Mucosa of descending colon (tissue), 3 donors: ENCODE data around the gene AANAT. TPM values are rescaled to one million over a fixed set of nuclear protein-coding genes. Genes with fewer than 3 reads are reported as not detected.

Source experiments
- ATAC-seq: fragments of 200-7000 bp; cut with Tn5 transposase; one replicate; pipeline ENCODE4 v1.9.1; 2020; ENCODE audit warnings: mild to moderate bottlenecking, moderate library complexity
- DNase-seq, 3 donors: peaks; one replicate each; pipeline ENCODE4 v3.0.0-alpha.2; 2020
- H3K36me3 ChIP-seq: fragments of 200-600 bp; one replicate; pipeline ENCODE4 v1.8.0; 2021; ENCODE audit warnings: low read depth, mild to moderate bottlenecking
- H3K4me1 ChIP-seq: fragments of 200-600 bp; one replicate; pipeline ENCODE4 v1.8.0; 2021; ENCODE audit warnings: low read depth, mild to moderate bottlenecking
- H3K4me3 ChIP-seq: fragments of 200-600 bp; one replicate; pipeline ENCODE4 v1.8.0; 2021; ENCODE audit warnings: mild to moderate bottlenecking
- H3K9me3 ChIP-seq: fragments of 200-600 bp; one replicate; pipeline ENCODE4 v1.8.0; 2021; ENCODE audit warnings: mild to moderate bottlenecking
- CTCF ChIP-seq: fragments of 200-600 bp; IDR thresholded peaks from one replicate; pipeline ENCODE4 v1.8.0; 2022; ENCODE audit warnings: antibody characterized with exemption, mild to moderate bottlenecking
- intact Hi-C, 2 donors: fragments of 100-400 bp; cut with DNase I in 1 of 2; cut with micrococcal nuclease in 1 of 2; formaldehyde crosslinking; loops; one replicate each; pipeline versions ENCODE4 v1.11.0 to v1.11.1; 2022; cut with DNase I, micrococcal nuclease
- total RNA-seq, 3 donors: library from RNA; stranded (reverse); fragmentation: NEBNext Ultra II Directional in 2 of 3; extraction: Animal tissue kit (Norgen Biotek cat#: 25700) in 2 of 3; gene quantifications; one replicate each; pipeline versions ENCODE4 v1.2.1 to v1.2.4, GENCODE V29; 2021 to 2023
- donor health status: DM: no; HTN: no; CAD: no; lungs with moderate emphysema.
- donor health status: DM: no; HTN: no; CAD: no.
- donor health status: DM: no; HTN: yes; CAD: no.

The AANAT gene
- total RNA-seq, 3 donors from 2014 or later = not detected

DNA sequence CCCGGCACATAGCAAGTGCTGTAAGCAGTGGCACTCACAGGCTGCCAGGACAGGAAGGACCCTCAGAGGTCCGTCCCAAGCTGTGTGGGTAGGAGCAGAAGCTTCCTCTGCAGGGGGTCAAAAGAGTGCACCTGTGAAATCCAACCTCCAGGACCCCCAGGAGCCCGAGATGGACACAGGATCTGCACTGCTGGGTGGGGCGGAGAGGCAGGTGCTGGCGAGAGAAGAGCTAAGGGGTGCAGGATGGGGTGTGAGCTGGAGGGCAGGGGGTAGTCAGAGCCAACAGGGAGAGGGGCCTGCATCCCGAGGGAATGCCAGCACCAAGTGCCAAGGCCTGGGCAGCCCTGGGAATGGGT is 650 bp upstream of the AANAT start:
- DNase-seq = peak in 1 of 3 donors; percentile 37
- intact Hi-C loops = loop anchor here (1.0 to 2.0 kb wide), 2 partner anchors 40 kb away; no protein-coding TSS in a partner anchor
- no peaks in the 10 kb centered on the region for H3K4me1 ChIP-seq
- no peaks in the 10 kb centered on the region for H3K9me3 ChIP-seq
- ATAC-seq = no peak
- H3K36me3 ChIP-seq = no peaks in the 10 kb centered on the region
- no peak overlapping the region for H3K4me3 ChIP-seq
- TF ChIP-seq CTCF = no peak

DNA sequence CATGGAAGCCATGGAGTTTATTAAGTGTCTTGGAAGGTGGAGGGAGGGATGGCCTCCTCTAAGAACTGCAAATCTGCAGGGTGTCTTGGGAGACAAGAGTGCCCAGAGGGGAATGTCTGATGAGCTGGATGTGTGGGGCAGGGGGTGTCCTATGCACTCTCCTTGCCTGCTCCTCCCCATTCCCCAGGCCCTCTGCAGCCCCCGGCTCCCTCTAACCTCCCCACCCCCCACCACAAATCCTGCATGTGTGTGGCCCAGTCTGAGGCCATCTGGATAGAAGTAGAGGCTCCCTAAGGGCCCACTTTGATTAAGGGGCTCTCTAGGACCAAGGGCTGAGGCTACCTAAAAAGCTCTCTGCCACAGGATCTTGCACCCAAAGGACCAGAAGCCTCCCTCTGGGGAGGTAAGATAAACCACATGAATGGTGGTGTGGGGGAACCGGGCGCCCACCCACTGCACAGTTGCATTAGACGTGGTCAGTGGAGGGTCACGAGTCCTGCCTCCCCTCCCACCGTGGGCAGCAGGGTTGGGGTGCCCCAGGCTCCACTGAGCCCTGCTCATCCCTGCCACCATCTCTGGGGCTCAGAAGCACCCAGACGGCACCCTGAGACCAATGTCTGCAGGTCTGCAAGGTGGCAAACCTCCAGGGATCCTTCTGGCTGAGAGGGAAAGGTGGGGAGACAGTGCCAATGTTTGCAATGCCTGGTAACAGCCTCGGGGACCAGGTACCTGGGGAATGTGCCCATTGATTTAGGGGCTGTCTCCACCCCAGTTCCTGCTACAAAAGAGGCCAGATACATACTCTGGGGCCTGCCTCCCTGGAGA is 618 bp downstream of the AANAT start:
- no peak for ATAC-seq
- Histone ChIP-seq H3K36me3 (no peaks in the 10 kb centered on the region), H3K9me3 (no peaks in the 10 kb centered on the region), H3K4me3 (no peak overlapping the region), H3K4me1 (no peaks in the 10 kb centered on the region)
- intact Hi-C loops = loop anchor here in 1 of 2 donors (2.0 kb wide), 1 partner anchor 39 kb away; no protein-coding TSS in a partner anchor
- peak in 1 of 3 donors; percentile 21 for DNase-seq
- no peak for TF ChIP-seq CTCF

GRCh38 chr17:76468634-76469010 is 1.2 kb downstream of the AANAT start:
- no peaks in the 10 kb centered on the region for H3K4me1 ChIP-seq
- intact Hi-C loops = no loop called here
- no peak overlapping the region for H3K4me3 ChIP-seq
- DNase-seq = peak in 1 of 3 donors; percentile 45
- no peak for TF ChIP-seq CTCF
- no peak for ATAC-seq
- H3K36me3 ChIP-seq = no peaks in the 10 kb centered on the region
- H3K9me3 ChIP-seq = no peaks in the 10 kb centered on the region

- intact Hi-C loops = no loop called here
- H3K36me3 ChIP-seq = no peaks in the 10 kb centered on the region
- no peaks in the 10 kb centered on the region for H3K9me3 ChIP-seq
- no peaks in the 10 kb centered on the region for H3K4me1 ChIP-seq
- no peak for ATAC-seq
- DNase-seq = peak in 1 of 3 donors; percentile 46
- no peak overlapping the region for H3K4me3 ChIP-seq
- TF ChIP-seq CTCF = no peak
These were observed 1.9 kb downstream of the AANAT start for GRCh38 chr17:76469076-76469990.

GRCh38 chr17:76469991-76470739 is 2.8 kb downstream of the AANAT start:
- no peak for TF ChIP-seq CTCF
- intact Hi-C loops = no loop called here
- no peaks in the 10 kb centered on the region for H3K9me3 ChIP-seq
- H3K4me1 ChIP-seq = no peaks in the 10 kb centered on the region
- H3K36me3 ChIP-seq = no peaks in the 10 kb centered on the region
- no peak overlapping the region for H3K4me3 ChIP-seq
- ATAC-seq (no peak), DNase-seq (peak in 1 of 3 donors; percentile 48)
